ENCODE results near the gene LYZL1. TPM values are rescaled to one million over a fixed set of nuclear protein-coding genes. Genes with fewer than 3 reads are reported as not detected.
A peak's percentile ranks its signal among the peaks of the same experiment; 100 is the strongest.

LYZL1 gene
- total RNA-seq, 1 experiment from 2014 or later, result not detected

- no peak for TF ChIP-seq FOSL1 (IDR thresholded peaks at IDR 0.05; ENCODE audit: low read depth)
- TF ChIP-seq MAX (IDR thresholded peaks at IDR 0.05), result no peak
These were observed 13.6 kb downstream of the LYZL1 start (continued) for GRCh38 chr10:29302499-29302898.

GRCh38 chr10:29304264-29304994 is 15.6 kb downstream of the LYZL1 start:
- DNase-seq (ENCODE audit: low read depth, low spot score) (peak; percentile 62), ATAC-seq (peak; percentile 95)
- H4K20me1 ChIP-seq (ENCODE audit: insufficient read depth), result no peaks in the 10 kb centered on the region
- H3K4me3 ChIP-seq (replicated peaks in 1 of 2; ENCODE audit: low read depth in 1 of 2, low read length in 2 of 2), result no peak overlapping the region
- TF ChIP-seq ZFX (IDR thresholded peaks at IDR 0.05) (no peak), SIN3A (IDR thresholded peaks at IDR 0.05; ENCODE audit: low read depth) (no peak), EZH2phosphoT487 (IDR thresholded peaks at IDR 0.05; ENCODE audit: borderline replicate concordance) (no peak), POLR2A (IDR thresholded peaks at IDR 0.05; ENCODE audit: borderline replicate concordance, extremely low read depth, insufficient read depth, insufficient read length) (no peak), ELF1 (IDR thresholded peaks at IDR 0.05; ENCODE audit: borderline replicate concordance, low read depth) (no peak), RAD21 (IDR thresholded peaks at IDR 0.05; ENCODE audit: low read depth) (peak; percentile 89), CBX3 (IDR thresholded peaks at IDR 0.05; ENCODE audit: low read depth) (no peak), FOSL1 (IDR thresholded peaks at IDR 0.05; ENCODE audit: low read depth) (no peak), MAX (IDR thresholded peaks at IDR 0.05) (0 out of 2 replicates have a peak, but pooled peaks have one; percentile 20), CEBPB (IDR thresholded peaks at IDR 0.05; ENCODE audit: low read depth) (no peak), JUND (IDR thresholded peaks at IDR 0.05) (no peak), ZNF274 (IDR thresholded peaks at IDR 0.05; ENCODE audit: low read depth, low read length) (no peak), CTCF (IDR thresholded peaks at IDR 0.05 in 2 of 3, conservative IDR thresholded peaks at IDR 0.05 in 1 of 3; ENCODE audit: borderline replicate concordance in 1 of 3, insufficient read depth in 1 of 3, low read depth in 2 of 3, low read length in 2 of 3) (peak; percentile 64 to 81 (median 79)), SRF (IDR thresholded peaks at IDR 0.05; ENCODE audit: low read depth) (no peak), EZH2 (IDR thresholded peaks at IDR 0.05) (no peak), YY1 (IDR thresholded peaks at IDR 0.05; ENCODE audit: extremely low read depth, insufficient replicate concordance, low read depth, low read length) (no peak)
- BruUV-seq (replicated peaks), result no TSS peak
- no peaks in the 10 kb centered on the region for H3K36me3 ChIP-seq (ENCODE audit: control insufficient read depth in 1 of 2, insufficient read depth in 2 of 2, low read length in 2 of 2)
- no peaks in the 10 kb centered on the region for H3K9me2 ChIP-seq (ENCODE audit: insufficient read depth)
- H3K27ac ChIP-seq (ENCODE audit: low read depth, low read length), result no peak overlapping the region
- no peaks in the 10 kb centered on the region for H3K27me3 ChIP-seq (ENCODE audit: insufficient read depth, low read length)
- no peaks in the 10 kb centered on the region for H3K79me2 ChIP-seq (ENCODE audit: insufficient read depth, low read length)
- H3K4me2 ChIP-seq (ENCODE audit: low read length), result peak overlapping the region; percentile 43
- no peaks in the 10 kb centered on the region for H3K4me1 ChIP-seq (ENCODE audit: control insufficient read depth in 1 of 2, insufficient read depth in 2 of 2, low read length in 2 of 2)
- H3K9ac ChIP-seq (ENCODE audit: low read length), result no peak overlapping the region
- intact Hi-C loops (cut with micrococcal nuclease), result loop anchor here (1.0 to 10.0 kb wide), 7 partner anchors 66 to 872 kb away; no protein-coding TSS in a partner anchor
- POLR2A ChIA-PET, result no interaction called here
- H2AFZ ChIP-seq (ENCODE audit: low read depth, low read length, poor library complexity, severe bottlenecking), result peak overlapping the region; percentile 77
- H3K9me3 ChIP-seq (ENCODE audit: control insufficient read depth in 1 of 2, insufficient read depth in 1 of 2, low read depth in 1 of 2, low read length in 2 of 2), result no peaks in the 10 kb centered on the region; a peak in 1 of 4 replicates
- RAD21 ChIA-PET (ENCODE audit: low non-redundant PET in 1 of 2, low total read pairs in 2 of 2, uncharacterized antibody in 2 of 2, unreplicated experiment in 2 of 2), result interaction anchor here (0.5 to 1.2 kb wide), 4 partner anchors 65 to 676 kb away, joined by 3 to 6 read pairs (median 4); no protein-coding TSS in a partner anchor
- CTCF ChIA-PET, result interaction anchor here (0.6 to 4.0 kb wide), 16 partner anchors 9 to 677 kb away, joined by 3 to 32 read pairs (median 4); no protein-coding TSS in a partner anchor
